Activated T-cell treated with anti-CD3 and anti-CD28 coated beads, Interleukin-2, amount 50 U/mL, for 4 hours (primary cell): ENCODE measurements around the gene CFAP57. TPM values are rescaled to one million over a fixed set of nuclear protein-coding genes. Genes with fewer than 3 reads are reported as not detected.

ENCODE experiments used
- ATAC-seq, 2 donors: fragments of 200-7000 bp; cut with Tn5 transposase; one replicate each; pipeline ENCODE4 v1.10.0; 2021
- DNase-seq: peaks from one replicate; pipeline ENCODE4 v3.0.0-alpha.2; 2020
- H3K27me3 Mint-ChIP-seq: one replicate; pipeline ENCODE4 v1.8.0; 2021; ENCODE audit warnings: low read depth, mixed read lengths
- H3K36me3 Mint-ChIP-seq: one replicate; pipeline ENCODE4 v1.8.0; 2022; ENCODE audit warnings: mixed read lengths; ENCODE audit not compliant: insufficient read depth
- H3K4me1 Mint-ChIP-seq: one replicate; pipeline ENCODE4 v1.8.0; 2021; ENCODE audit warnings: low read depth, mixed read lengths
- H3K4me3 Mint-ChIP-seq: one replicate; pipeline ENCODE4 v1.8.0; 2021; ENCODE audit warnings: mild to moderate bottlenecking, moderate library complexity, mixed read lengths
- H3K9me3 Mint-ChIP-seq: one replicate; pipeline ENCODE4 v1.8.0; 2021; ENCODE audit warnings: mixed read lengths
- total RNA-seq, 3 donors: library from RNA; stranded (reverse); gene quantifications; one replicate each; pipeline ENCODE4 v1.2.1, GENCODE V29; 2021

CFAP57 gene
- total RNA-seq, 3 donors from 2014 or later: 0.05 to 0.41 TPM; not detected in 1

GRCh38 chr1:43292216-43292615, 120.1 kb downstream of the CFAP57 start:
- peaks cover 15% of the 10 kb centered on the region for H3K4me1 Mint-ChIP-seq
- DNase-seq (no peak), ATAC-seq (no peak)
- H3K27me3 Mint-ChIP-seq: peaks cover 2% of the 10 kb centered on the region
- no peaks in the 10 kb centered on the region for H3K36me3 Mint-ChIP-seq
- H3K4me3 Mint-ChIP-seq: no peak overlapping the region
- no peaks in the 10 kb centered on the region for H3K9me3 Mint-ChIP-seq

- Mint-ChIP-seq H3K4me1 (peaks cover 15% of the 10 kb centered on the region), H3K4me3 (no peak overlapping the region), H3K27me3 (no peaks in the 10 kb centered on the region), H3K36me3 (no peaks in the 10 kb centered on the region), H3K9me3 (no peaks in the 10 kb centered on the region)
- ATAC-seq (no peak), DNase-seq (no peak)
Observed at GRCh38 chr1:43292679-43293078, 120.5 kb downstream of the CFAP57 start.

GRCh38 chr1:43293176-43293575, 121.0 kb downstream of the CFAP57 start:
- no peak for DNase-seq
- Mint-ChIP-seq H3K27me3 (no peaks in the 10 kb centered on the region), H3K36me3 (no peaks in the 10 kb centered on the region), H3K9me3 (no peaks in the 10 kb centered on the region), H3K4me3 (no peak overlapping the region), H3K4me1 (peaks cover 15% of the 10 kb centered on the region)
- ATAC-seq: no peak

GRCh38 chr1:43293896-43294760, 122.0 kb downstream of the CFAP57 start:
- no peaks in the 10 kb centered on the region for H3K9me3 Mint-ChIP-seq
- no peaks in the 10 kb centered on the region for H3K27me3 Mint-ChIP-seq
- no peaks in the 10 kb centered on the region for H3K36me3 Mint-ChIP-seq
- peaks cover 15% of the 10 kb centered on the region for H3K4me1 Mint-ChIP-seq
- DNase-seq (no peak), ATAC-seq (no peak)
- no peak overlapping the region for H3K4me3 Mint-ChIP-seq

GRCh38 chr1:43294761-43295160, 122.6 kb downstream of the CFAP57 start:
- Mint-ChIP-seq H3K4me1 (peaks cover 15% of the 10 kb centered on the region), H3K27me3 (no peaks in the 10 kb centered on the region), H3K36me3 (no peaks in the 10 kb centered on the region), H3K9me3 (no peaks in the 10 kb centered on the region), H3K4me3 (no peak overlapping the region)
- DNase-seq (no peak), ATAC-seq (no peak)

GRCh38 chr1:43296207-43296606, 124.1 kb downstream of the CFAP57 start:
- no peaks in the 10 kb centered on the region for H3K9me3 Mint-ChIP-seq
- no peak overlapping the region for H3K4me3 Mint-ChIP-seq
- DNase-seq: no peak
- no peak for ATAC-seq
- H3K36me3 Mint-ChIP-seq: no peaks in the 10 kb centered on the region
- no peaks in the 10 kb centered on the region for H3K27me3 Mint-ChIP-seq
- H3K4me1 Mint-ChIP-seq: peaks cover 15% of the 10 kb centered on the region

GRCh38 chr1:43298055-43298454, 125.9 kb downstream of the CFAP57 start:
- no peak for DNase-seq
- Mint-ChIP-seq H3K27me3 (no peaks in the 10 kb centered on the region), H3K4me1 (peaks cover 15% of the 10 kb centered on the region)

GRCh38 chr1:43299101-43299500, 127.0 kb downstream of the CFAP57 start:
- no peaks in the 10 kb centered on the region for H3K27me3 Mint-ChIP-seq
- peaks cover 15% of the 10 kb centered on the region for H3K4me1 Mint-ChIP-seq
- ATAC-seq: no peak
- H3K36me3 Mint-ChIP-seq: no peaks in the 10 kb centered on the region
- no peak overlapping the region for H3K4me3 Mint-ChIP-seq
- no peaks in the 10 kb centered on the region for H3K9me3 Mint-ChIP-seq
- DNase-seq: no peak

More at GRCh38 chr1:43298055-43298454, 125.9 kb downstream of the CFAP57 start:
- Mint-ChIP-seq H3K9me3 (no peaks in the 10 kb centered on the region), H3K4me3 (no peak overlapping the region), H3K36me3 (no peaks in the 10 kb centered on the region)
- ATAC-seq: no peak

GRCh38 chr1:43300378-43301094, 128.4 kb downstream of the CFAP57 start, which contains the start of gene TIE1:
TIE1 (plus strand) TSS chr1:43300982; CDS start chr1:43301072, 90 bp downstream.
- H3K4me1 Mint-ChIP-seq: peaks cover 9% of the 10 kb centered on the region
- ATAC-seq: no peak
- DNase-seq: no peak
- H3K4me3 Mint-ChIP-seq: no peak within 1 kb of the TSS
- no peaks in the 10 kb centered on the region for H3K9me3 Mint-ChIP-seq
- peaks cover 2% of the 10 kb centered on the region for H3K27me3 Mint-ChIP-seq
- no peaks in the 10 kb centered on the region for H3K36me3 Mint-ChIP-seq

GRCh38 chr1:43302201-43302600, 130.1 kb downstream of the CFAP57 start:
- H3K4me1 Mint-ChIP-seq: no peaks in the 10 kb centered on the region
- DNase-seq (no peak), ATAC-seq (no peak)
- no peaks in the 10 kb centered on the region for H3K36me3 Mint-ChIP-seq
- no peak overlapping the region for H3K4me3 Mint-ChIP-seq
- H3K27me3 Mint-ChIP-seq: peaks cover 2% of the 10 kb centered on the region
- no peaks in the 10 kb centered on the region for H3K9me3 Mint-ChIP-seq

GRCh38 chr1:43302721-43303470, 130.8 kb downstream of the CFAP57 start:
- Mint-ChIP-seq H3K27me3 (peaks cover 2% of the 10 kb centered on the region), H3K36me3 (no peaks in the 10 kb centered on the region), H3K4me3 (no peak overlapping the region), H3K9me3 (no peaks in the 10 kb centered on the region), H3K4me1 (no peaks in the 10 kb centered on the region)
- no peak for DNase-seq
- no peak for ATAC-seq

GRCh38 chr1:43303471-43304313, 131.6 kb downstream of the CFAP57 start:
- no peak overlapping the region for H3K4me3 Mint-ChIP-seq
- H3K4me1 Mint-ChIP-seq: no peaks in the 10 kb centered on the region
- DNase-seq (no peak), ATAC-seq (no peak)
- peaks cover 2% of the 10 kb centered on the region for H3K27me3 Mint-ChIP-seq
- H3K36me3 Mint-ChIP-seq: no peaks in the 10 kb centered on the region
- H3K9me3 Mint-ChIP-seq: no peaks in the 10 kb centered on the region
